Loucy (cell line): ENCODE measurements around the gene ARPC3.
"Not testable (repeated sequence)": the region's sequence is repeated elsewhere in the genome, so short reads cannot be mapped to it uniquely, and the experiment has no call there.

Experiments
- H2AFZ ChIP-seq: fragments of 200-600 bp; sonication (generic); 2 replicates; pipeline ENCODE4 v1.6.0; 2016; ENCODE audit warnings: antibody characterized with exemption, mild to moderate bottlenecking, low read length, moderate library complexity
- H3F3A ChIP-seq: fragments of 200-600 bp; 2 replicates; pipeline ENCODE4 v1.6.0; 2016; ENCODE audit warnings: antibody characterized with exemption, low read depth, mild to moderate bottlenecking
- H3K27me3 ChIP-seq: fragments of 200-600 bp; sonication (generic); 2 replicates; pipeline ENCODE4 v1.6.1; 2014; ENCODE audit warnings: low read length, mild to moderate bottlenecking; ENCODE audit not compliant: insufficient read depth, poor library complexity, severe bottlenecking
- H3K36me3 ChIP-seq: fragments of 200-600 bp; sonication (generic); 2 replicates; pipeline ENCODE4 v1.6.1; 2016; ENCODE audit warnings: low read length; ENCODE audit not compliant: insufficient read depth
- H3K4me1 ChIP-seq: fragments of 200-600 bp; sonication (generic); 2 replicates; pipeline ENCODE4 v1.5.1; 2014; ENCODE audit warnings: low read length, mild to moderate bottlenecking; ENCODE audit not compliant: insufficient read depth, poor library complexity, severe bottlenecking
- H3K4me2 ChIP-seq: fragments of 200-600 bp; sonication (generic); 2 replicates; pipeline ENCODE4 v1.6.0; 2014; ENCODE audit warnings: antibody characterized with exemption, low read length, low read depth, mild to moderate bottlenecking; ENCODE audit not compliant: poor library complexity, severe bottlenecking
- H3K4me3 ChIP-seq: fragments of 200-600 bp; sonication (generic); 2 replicates; pipeline ENCODE4 v1.5.1; 2014; ENCODE audit warnings: low read length, mild to moderate bottlenecking, mixed read lengths; ENCODE audit not compliant: poor library complexity, severe bottlenecking
- H3K79me2 ChIP-seq: fragments of 200-600 bp; sonication (generic); 2 replicates; pipeline ENCODE4 v1.6.1; 2014; ENCODE audit warnings: low read length; ENCODE audit not compliant: insufficient read depth
- H3K9ac ChIP-seq: fragments of 200-600 bp; sonication (generic); 2 replicates; pipeline ENCODE4 v1.6.0; 2014; ENCODE audit warnings: mild to moderate bottlenecking, low read depth, low read length, moderate library complexity; ENCODE audit not compliant: poor library complexity, severe bottlenecking
- H3K9me2 ChIP-seq: fragments of 200-600 bp; sonication (generic); replicated peaks from 2 replicates; pipeline ENCODE4 v1.6.1; 2016; ENCODE audit warnings: low read depth, low read length, mixed read lengths
- H3K9me3 ChIP-seq: fragments of 200-600 bp; sonication (generic); 2 replicates; pipeline ENCODE4 v1.6.1; 2014; ENCODE audit warnings: mild to moderate bottlenecking, antibody characterized with exemption, low read length, low read depth; ENCODE audit not compliant: insufficient read depth
- H4K20me1 ChIP-seq: fragments of 200-600 bp; sonication (generic); 2 replicates; pipeline ENCODE4 v1.6.0; 2014; ENCODE audit warnings: antibody characterized with exemption, low read length, mild to moderate bottlenecking; ENCODE audit not compliant: insufficient read depth, poor library complexity, severe bottlenecking
- EZH2phosphoT487 ChIP-seq: fragments of 200-600 bp; IDR thresholded peaks from 2 replicates; pipeline ENCODE4 v1.6.1; 2018; ENCODE audit warnings: antibody characterized with exemption, mild to moderate bottlenecking, moderate library complexity, borderline replicate concordance
- TF ChIP-seq, protein P1 (sequence below): fragments of 200-600 bp; sonication (generic); conservative IDR thresholded peaks from 2 replicates; pipeline ENCODE4 v1.5.1; 2014; ENCODE audit warnings: mild to moderate bottlenecking, antibody characterized with exemption, low read length

Gene ARPC3

GRCh38 chr12:110465024-110465423 lies 14.9 kb upstream of the ARPC3 start:
- peaks cover 17% of the 10 kb centered on the region for H3K4me1 ChIP-seq
- H3K36me3 ChIP-seq = peaks cover 13% of the 10 kb centered on the region; the same call in 1 of the 2 replicates
- H3K9me3 ChIP-seq = no peaks in the 10 kb centered on the region
- no peak overlapping the region for H3K4me2 ChIP-seq
- H3K9me2 ChIP-seq = no peaks in the 10 kb centered on the region
- H3F3A ChIP-seq = no peaks in the 10 kb centered on the region
- H3K4me3 ChIP-seq = no peak overlapping the region
- H3K9ac ChIP-seq = no peak overlapping the region
- TF ChIP-seq, protein P1, sequence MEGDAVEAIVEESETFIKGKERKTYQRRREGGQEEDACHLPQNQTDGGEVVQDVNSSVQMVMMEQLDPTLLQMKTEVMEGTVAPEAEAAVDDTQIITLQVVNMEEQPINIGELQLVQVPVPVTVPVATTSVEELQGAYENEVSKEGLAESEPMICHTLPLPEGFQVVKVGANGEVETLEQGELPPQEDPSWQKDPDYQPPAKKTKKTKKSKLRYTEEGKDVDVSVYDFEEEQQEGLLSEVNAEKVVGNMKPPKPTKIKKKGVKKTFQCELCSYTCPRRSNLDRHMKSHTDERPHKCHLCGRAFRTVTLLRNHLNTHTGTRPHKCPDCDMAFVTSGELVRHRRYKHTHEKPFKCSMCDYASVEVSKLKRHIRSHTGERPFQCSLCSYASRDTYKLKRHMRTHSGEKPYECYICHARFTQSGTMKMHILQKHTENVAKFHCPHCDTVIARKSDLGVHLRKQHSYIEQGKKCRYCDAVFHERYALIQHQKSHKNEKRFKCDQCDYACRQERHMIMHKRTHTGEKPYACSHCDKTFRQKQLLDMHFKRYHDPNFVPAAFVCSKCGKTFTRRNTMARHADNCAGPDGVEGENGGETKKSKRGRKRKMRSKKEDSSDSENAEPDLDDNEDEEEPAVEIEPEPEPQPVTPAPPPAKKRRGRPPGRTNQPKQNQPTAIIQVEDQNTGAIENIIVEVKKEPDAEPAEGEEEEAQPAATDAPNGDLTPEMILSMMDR = no peak
- TF ChIP-seq EZH2phosphoT487 = no peak
- peaks cover 54% of the 10 kb centered on the region for H3K79me2 ChIP-seq
- H2AFZ ChIP-seq = no peak overlapping the region
- H4K20me1 ChIP-seq = peaks cover 11% of the 10 kb centered on the region
- H3K27me3 ChIP-seq = no peaks in the 10 kb centered on the region

DNA sequence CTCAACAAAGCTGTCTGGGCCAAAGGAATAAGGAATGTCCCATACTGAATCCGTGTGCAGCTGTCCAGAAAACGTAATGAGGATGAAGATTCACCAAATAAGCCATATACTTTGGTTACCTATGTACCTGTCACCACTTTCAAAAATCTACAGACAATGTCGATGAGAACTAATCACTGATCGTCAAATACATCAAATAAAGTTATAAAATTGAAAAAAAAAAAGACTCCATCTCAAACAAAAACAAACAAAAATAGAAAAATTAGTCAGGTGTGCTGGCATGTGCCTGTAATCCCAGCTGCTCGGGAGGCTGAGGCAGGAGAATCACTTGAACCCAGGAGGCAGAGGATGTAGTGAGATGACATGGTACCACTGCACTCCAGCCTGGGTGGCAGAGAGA lies 11.1 kb upstream of the ARPC3 start:
- peaks cover 34% of the 10 kb centered on the region; the same call in 1 of the 2 replicates for H3K36me3 ChIP-seq
- H3K4me3 ChIP-seq, H3K9me2 ChIP-seq, H3K27me3 ChIP-seq, H3F3A ChIP-seq, H2AFZ ChIP-seq, H4K20me1 ChIP-seq, H3K4me2 ChIP-seq, H3K4me1 ChIP-seq, H3K9me3 ChIP-seq: not testable (repeated sequence)
- peaks cover 28% of the 10 kb centered on the region; the same call in 1 of the 2 replicates for H3K79me2 ChIP-seq
- H3K9ac ChIP-seq = peak overlapping the region; percentile 20

GRCh38 chr12:110458756-110459155 lies 8.6 kb upstream of the ARPC3 start:
- Histone ChIP-seq H3K4me1 (no peaks in the 10 kb centered on the region), H3K4me2 (no peak overlapping the region), H3K9me2 (no peaks in the 10 kb centered on the region), H3K9me3 (no peaks in the 10 kb centered on the region), H3K27me3 (no peaks in the 10 kb centered on the region), H3K79me2 (peaks cover 16% of the 10 kb centered on the region; the same call in 1 of the 2 replicates), H3K36me3 (peaks cover 52% of the 10 kb centered on the region; the same call in 1 of the 2 replicates), H3K9ac (no peak overlapping the region), H4K20me1 (no peaks in the 10 kb centered on the region), H3F3A (no peaks in the 10 kb centered on the region), H3K4me3 (no peak overlapping the region), H2AFZ (no peak overlapping the region)
- TF ChIP-seq, protein P1 = no peak
- no peak for TF ChIP-seq EZH2phosphoT487

GRCh38 chr12:110453569-110454296 lies 3.6 kb upstream of the ARPC3 start:
- Histone ChIP-seq H3K4me2 (no peak overlapping the region), H3K27me3 (no peaks in the 10 kb centered on the region), H3K9me3 (no peaks in the 10 kb centered on the region), H3F3A (0 out of 2 replicates have a peak, but pooled peaks cover 4% of the 10 kb centered on the region), H2AFZ (no peak overlapping the region), H3K4me1 (no peaks in the 10 kb centered on the region), H3K9me2 (no peaks in the 10 kb centered on the region), H3K36me3 (peaks cover 52% of the 10 kb centered on the region; the same call in 1 of the 2 replicates), H3K9ac (no peak overlapping the region), H3K4me3 (no peak overlapping the region), H3K79me2 (peaks cover 14% of the 10 kb centered on the region), H4K20me1 (peaks cover 6% of the 10 kb centered on the region)
- TF ChIP-seq EZH2phosphoT487 = no peak
- TF ChIP-seq, protein P1 = no peak
